OCI-LY3 (cell line): ENCODE data around the gene SIGLEC14.

Experiments
- H2AFZ ChIP-seq: fragments of 200-600, 300-600 bp; shearing (Covaris generic); 2 replicates; pipeline ENCODE4 v1.6.0; 2014; ENCODE audit warnings: antibody characterized with exemption, low read depth, low read length
- H3K27ac ChIP-seq: fragments of 200-600, 300-600 bp; sonication (generic); 2 replicates; pipeline ENCODE4 v1.5.1; 2014; ENCODE audit warnings: mild to moderate bottlenecking, low read length, moderate library complexity, mixed read lengths
- H3K27me3 ChIP-seq: fragments of 200-600, 300-600 bp; sonication (generic); 2 replicates; pipeline ENCODE4 v1.6.1; 2014; ENCODE audit warnings: low read depth, low read length, mixed read lengths
- H3K36me3 ChIP-seq: fragments of 200-600, 300-600 bp; sonication (generic); replicated peaks from 2 replicates; pipeline ENCODE3; 2014; ENCODE audit warnings: low read depth, low read length, mixed read lengths
- H3K4me1 ChIP-seq: fragments of 300-600, 200-600 bp; sonication (generic); 2 replicates; pipeline ENCODE4 v1.6.1; 2014; ENCODE audit warnings: low read length, mixed read lengths
- H3K4me2 ChIP-seq: fragments of 200-600, 300-600 bp; sonication (generic); 2 replicates; pipeline ENCODE4 v1.6.1; 2014; ENCODE audit warnings: low read length, mixed read lengths
- H3K4me3 ChIP-seq: fragments of 300-600, 200-600 bp; sonication (generic); 2 replicates; pipeline ENCODE4 v1.5.1; 2014; ENCODE audit warnings: antibody characterized with exemption, mild to moderate bottlenecking, low read length, moderate library complexity
- H3K79me2 ChIP-seq: fragments of 300-600, 200-600 bp; shearing (Covaris generic); 2 replicates; pipeline ENCODE4 v1.6.1; 2014; ENCODE audit warnings: mild to moderate bottlenecking, low read length, mixed read lengths
- H3K9ac ChIP-seq: fragments of 300-600, 200-600 bp; shearing (Covaris generic); 2 replicates; pipeline ENCODE4 v1.6.0; 2014; ENCODE audit warnings: mild to moderate bottlenecking, low read length, moderate library complexity
- H3K9me3 ChIP-seq: fragments of 200-600, 300-600 bp; shearing (Covaris generic); 2 replicates; pipeline ENCODE4 v1.6.1; 2014; ENCODE audit warnings: low read length, mixed read lengths; ENCODE audit not compliant: insufficient read depth
- H4K20me1 ChIP-seq: fragments of 200-600, 300-600 bp; sonication (generic); 2 replicates; pipeline ENCODE4 v1.6.1; 2016; ENCODE audit warnings: low read length, mixed read lengths; ENCODE audit not compliant: insufficient read depth
- EZH2phosphoT487 ChIP-seq: fragments of 200-600 bp; shearing (Covaris generic); IDR thresholded peaks from 2 replicates; pipeline ENCODE4 v1.6.1; 2018; ENCODE audit warnings: antibody characterized with exemption, mixed run types, low read depth
- TF ChIP-seq, protein P1 (sequence below): fragments of 200-600, 300-600 bp; sonication (generic); IDR thresholded peaks from 2 replicates; pipeline ENCODE4 v1.5.1; 2014; ENCODE audit warnings: antibody characterized with exemption, low read length, low read depth

SIGLEC14 gene

DNA sequence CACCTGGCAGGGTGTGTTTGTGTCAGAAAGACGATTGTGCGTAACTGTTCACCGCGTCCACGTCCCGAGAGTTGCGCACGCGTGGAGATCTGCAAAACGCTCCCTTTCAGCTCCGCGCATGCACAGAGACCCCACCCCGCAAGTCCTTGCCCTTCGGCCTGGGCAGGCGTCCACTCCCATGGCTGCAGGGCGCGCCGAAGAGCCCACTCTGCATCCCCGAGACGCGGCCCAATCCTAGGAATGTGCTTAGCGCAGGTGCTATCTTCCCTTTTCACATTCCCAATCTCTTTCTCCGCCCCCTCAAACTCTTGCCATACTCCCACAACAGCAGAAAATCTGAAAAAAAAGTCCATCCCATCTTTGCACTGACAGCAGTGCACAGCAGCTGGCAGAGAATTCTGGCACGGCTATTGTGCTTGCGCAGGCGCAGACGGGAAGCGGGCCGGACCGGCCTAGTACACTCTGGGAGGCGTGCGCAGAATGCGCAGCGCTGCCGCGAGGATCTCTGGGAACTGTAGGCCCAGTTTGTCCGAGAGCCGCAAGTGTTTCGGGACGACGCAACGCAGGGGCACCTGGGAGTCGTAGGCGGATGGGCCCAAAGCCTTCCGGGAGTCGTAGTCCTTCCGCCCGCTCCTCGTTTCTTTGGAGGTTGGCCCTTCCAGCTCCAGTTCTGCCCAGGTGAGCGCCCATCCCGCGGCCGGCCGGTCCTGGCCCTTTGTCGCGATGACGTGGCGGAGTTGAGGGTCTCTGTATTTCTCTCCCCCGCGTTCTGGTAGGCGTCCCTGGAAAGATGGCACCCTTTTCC lies 52.5 kb downstream of the SIGLEC14 start:
- peak overlapping the region; percentile 85 for H3K4me3 ChIP-seq
- H3K4me2 ChIP-seq: peak overlapping the region; percentile 90
- peak overlapping the region; percentile 83 for H2AFZ ChIP-seq
- peak overlapping the region; percentile 34 for H3K27ac ChIP-seq
- H3K27me3 ChIP-seq: no peaks in the 10 kb centered on the region
- H3K4me1 ChIP-seq: peaks cover 12% of the 10 kb centered on the region
- no peaks in the 10 kb centered on the region for H3K9me3 ChIP-seq
- TF ChIP-seq, protein P1, sequence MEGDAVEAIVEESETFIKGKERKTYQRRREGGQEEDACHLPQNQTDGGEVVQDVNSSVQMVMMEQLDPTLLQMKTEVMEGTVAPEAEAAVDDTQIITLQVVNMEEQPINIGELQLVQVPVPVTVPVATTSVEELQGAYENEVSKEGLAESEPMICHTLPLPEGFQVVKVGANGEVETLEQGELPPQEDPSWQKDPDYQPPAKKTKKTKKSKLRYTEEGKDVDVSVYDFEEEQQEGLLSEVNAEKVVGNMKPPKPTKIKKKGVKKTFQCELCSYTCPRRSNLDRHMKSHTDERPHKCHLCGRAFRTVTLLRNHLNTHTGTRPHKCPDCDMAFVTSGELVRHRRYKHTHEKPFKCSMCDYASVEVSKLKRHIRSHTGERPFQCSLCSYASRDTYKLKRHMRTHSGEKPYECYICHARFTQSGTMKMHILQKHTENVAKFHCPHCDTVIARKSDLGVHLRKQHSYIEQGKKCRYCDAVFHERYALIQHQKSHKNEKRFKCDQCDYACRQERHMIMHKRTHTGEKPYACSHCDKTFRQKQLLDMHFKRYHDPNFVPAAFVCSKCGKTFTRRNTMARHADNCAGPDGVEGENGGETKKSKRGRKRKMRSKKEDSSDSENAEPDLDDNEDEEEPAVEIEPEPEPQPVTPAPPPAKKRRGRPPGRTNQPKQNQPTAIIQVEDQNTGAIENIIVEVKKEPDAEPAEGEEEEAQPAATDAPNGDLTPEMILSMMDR: no peak
- TF ChIP-seq EZH2phosphoT487: no peak
- H3K9ac ChIP-seq: peak overlapping the region; percentile 76
- H3K36me3 ChIP-seq: peaks cover 4% of the 10 kb centered on the region
- H4K20me1 ChIP-seq: no peaks in the 10 kb centered on the region
- no peaks in the 10 kb centered on the region for H3K79me2 ChIP-seq

DNA sequence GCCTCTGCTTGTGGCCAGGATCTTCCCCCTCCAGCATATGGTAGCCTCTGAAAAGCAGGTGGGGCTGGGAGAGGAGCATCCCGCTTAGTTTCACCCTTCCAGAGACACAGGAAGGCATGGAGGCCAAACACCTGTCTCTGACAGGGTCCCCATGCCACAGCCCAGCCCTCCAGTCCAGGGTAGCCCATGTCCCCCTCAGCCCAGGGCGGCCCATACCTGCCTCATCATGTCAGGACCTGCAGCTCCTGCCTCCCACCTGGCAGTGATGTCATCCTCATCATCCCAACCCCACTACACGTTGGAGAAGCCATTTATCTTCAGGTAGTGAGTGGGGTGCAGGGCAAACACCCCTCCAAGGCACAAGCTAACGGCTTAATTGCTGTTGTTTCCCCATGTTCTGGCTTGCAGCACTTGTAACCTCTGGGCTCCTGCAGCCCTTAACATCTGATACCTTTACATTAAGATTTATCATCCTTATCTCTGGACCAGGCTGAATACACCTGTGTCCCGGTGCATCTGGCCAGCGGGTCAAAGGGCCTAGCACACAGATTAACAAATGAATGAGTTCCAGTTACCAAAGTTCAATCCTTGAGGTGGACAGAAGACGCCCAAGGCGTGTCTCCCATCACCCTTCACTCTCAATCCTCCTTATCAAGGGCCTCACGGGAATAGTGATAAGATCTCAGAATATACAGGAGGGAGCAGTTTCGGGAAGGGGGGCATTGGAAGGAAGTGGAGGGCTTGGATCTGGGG lies 53.3 kb downstream of the SIGLEC14 start:
- H4K20me1 ChIP-seq: no peaks in the 10 kb centered on the region
- no peak overlapping the region for H3K27ac ChIP-seq
- no peaks in the 10 kb centered on the region for H3K9me3 ChIP-seq
- H2AFZ ChIP-seq: peak overlapping the region; percentile 79; the same call in 1 of the 2 replicates
- H3K4me3 ChIP-seq: peak overlapping the region; percentile 85
- no peaks in the 10 kb centered on the region for H3K79me2 ChIP-seq
- peak overlapping the region; percentile 86 for H3K4me2 ChIP-seq
- no peaks in the 10 kb centered on the region for H3K27me3 ChIP-seq
- H3K36me3 ChIP-seq: peaks cover 5% of the 10 kb centered on the region
- H3K9ac ChIP-seq: peak overlapping the region; percentile 73
- peaks cover 12% of the 10 kb centered on the region for H3K4me1 ChIP-seq
- TF ChIP-seq, protein P1: no peak
- no peak for TF ChIP-seq EZH2phosphoT487
